Glutamatergic neuron (in vitro differentiated cells): ENCODE data around the gene METTL13. TPM values are rescaled to one million over a fixed set of nuclear protein-coding genes. Genes with fewer than 3 reads are reported as not detected.

Experiments used
- DNase-seq: peaks from one replicate; pipeline ENCODE4 v3.0.0; 2022
- H3K27ac Mint-ChIP-seq: one replicate; pipeline ENCODE4 v1.8.0; 2020; ENCODE audit warnings: mild to moderate bottlenecking, mixed read lengths, inconsistent platforms; ENCODE audit not compliant: unreplicated experiment
- H3K27me3 Mint-ChIP-seq: one replicate; pipeline ENCODE4 v1.8.0; 2020; ENCODE audit warnings: mild to moderate bottlenecking, moderate library complexity, mixed read lengths, inconsistent platforms; ENCODE audit not compliant: unreplicated experiment
- H3K36me3 Mint-ChIP-seq: one replicate; pipeline ENCODE4 v1.8.0; 2020; ENCODE audit warnings: mild to moderate bottlenecking, mixed read lengths, inconsistent platforms; ENCODE audit not compliant: unreplicated experiment
- H3K4me1 Mint-ChIP-seq: one replicate; pipeline ENCODE4 v1.8.0; 2020; ENCODE audit warnings: mild to moderate bottlenecking, low read depth, mixed read lengths, inconsistent platforms; ENCODE audit not compliant: unreplicated experiment
- H3K4me3 Mint-ChIP-seq: one replicate; pipeline ENCODE4 v1.8.0; 2020; ENCODE audit warnings: mild to moderate bottlenecking, mixed read lengths, inconsistent platforms; ENCODE audit not compliant: unreplicated experiment
- H3K9me3 Mint-ChIP-seq: one replicate; pipeline ENCODE4 v1.8.0; 2020; ENCODE audit warnings: mild to moderate bottlenecking, moderate library complexity, mixed read lengths, inconsistent platforms; ENCODE audit not compliant: unreplicated experiment
- total RNA-seq: library from RNA; stranded (reverse); fragmentation: NEBNext Ultra II Directional; extraction: Animal tissue kit (Norgen Biotek cat#: 25700); gene quantifications from one replicate; pipeline ENCODE4 v1.2.1, GENCODE V29; 2021; ENCODE audit not compliant: unreplicated experiment
- TF ChIP-seq, protein P1 (sequence below): fragments of 200-600 bp; sonication (generic); IDR thresholded peaks from one replicate; pipeline ENCODE4 v1.5.0; 2021; ENCODE audit not compliant: partially characterized antibody, unreplicated experiment

Gene METTL13
- total RNA-seq, 1 donor from 2014 or later = 21.4 TPM

DNA sequence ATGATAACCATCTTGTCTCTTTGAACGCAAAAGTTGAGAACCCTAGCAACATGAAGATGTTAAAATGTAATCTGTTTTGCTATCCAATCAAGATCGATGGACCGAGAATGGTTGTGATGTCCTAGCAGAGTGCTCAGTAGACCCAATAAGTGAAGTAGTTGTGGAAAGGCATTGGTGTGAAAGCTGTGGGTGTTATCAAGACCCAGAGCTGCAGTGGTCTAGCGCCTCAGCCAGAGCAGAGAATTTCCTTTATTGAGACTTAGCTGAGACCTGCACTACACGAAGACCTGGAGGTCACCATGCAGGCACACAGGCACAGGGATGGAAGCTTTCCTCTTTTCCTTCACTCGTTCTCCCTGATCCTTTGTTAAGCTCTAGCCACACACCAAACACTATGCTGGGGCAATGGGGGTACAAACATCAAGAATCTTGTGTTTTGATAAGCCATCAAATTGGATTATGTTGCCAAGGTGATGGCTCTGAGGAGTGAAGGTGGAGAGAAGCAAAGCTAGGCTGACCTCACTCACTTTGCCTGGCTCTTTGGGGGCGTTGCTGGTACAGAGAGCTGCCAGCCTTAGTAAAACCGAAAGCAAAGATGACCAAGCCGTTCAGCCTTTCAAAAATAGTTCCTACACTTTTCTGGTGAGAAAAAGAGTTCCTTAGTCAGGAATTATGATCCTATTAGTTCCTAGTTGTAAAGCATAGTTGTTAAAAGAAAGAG is 24.1 kb downstream of the METTL13 start:
- Mint-ChIP-seq H3K4me1 (no peaks in the 10 kb centered on the region), H3K36me3 (no peaks in the 10 kb centered on the region), H3K27ac (no peak overlapping the region), H3K9me3 (no peaks in the 10 kb centered on the region), H3K27me3 (no peaks in the 10 kb centered on the region), H3K4me3 (no peak overlapping the region)
- TF ChIP-seq, protein P1, sequence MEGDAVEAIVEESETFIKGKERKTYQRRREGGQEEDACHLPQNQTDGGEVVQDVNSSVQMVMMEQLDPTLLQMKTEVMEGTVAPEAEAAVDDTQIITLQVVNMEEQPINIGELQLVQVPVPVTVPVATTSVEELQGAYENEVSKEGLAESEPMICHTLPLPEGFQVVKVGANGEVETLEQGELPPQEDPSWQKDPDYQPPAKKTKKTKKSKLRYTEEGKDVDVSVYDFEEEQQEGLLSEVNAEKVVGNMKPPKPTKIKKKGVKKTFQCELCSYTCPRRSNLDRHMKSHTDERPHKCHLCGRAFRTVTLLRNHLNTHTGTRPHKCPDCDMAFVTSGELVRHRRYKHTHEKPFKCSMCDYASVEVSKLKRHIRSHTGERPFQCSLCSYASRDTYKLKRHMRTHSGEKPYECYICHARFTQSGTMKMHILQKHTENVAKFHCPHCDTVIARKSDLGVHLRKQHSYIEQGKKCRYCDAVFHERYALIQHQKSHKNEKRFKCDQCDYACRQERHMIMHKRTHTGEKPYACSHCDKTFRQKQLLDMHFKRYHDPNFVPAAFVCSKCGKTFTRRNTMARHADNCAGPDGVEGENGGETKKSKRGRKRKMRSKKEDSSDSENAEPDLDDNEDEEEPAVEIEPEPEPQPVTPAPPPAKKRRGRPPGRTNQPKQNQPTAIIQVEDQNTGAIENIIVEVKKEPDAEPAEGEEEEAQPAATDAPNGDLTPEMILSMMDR = no peak
- no peak for DNase-seq

DNA sequence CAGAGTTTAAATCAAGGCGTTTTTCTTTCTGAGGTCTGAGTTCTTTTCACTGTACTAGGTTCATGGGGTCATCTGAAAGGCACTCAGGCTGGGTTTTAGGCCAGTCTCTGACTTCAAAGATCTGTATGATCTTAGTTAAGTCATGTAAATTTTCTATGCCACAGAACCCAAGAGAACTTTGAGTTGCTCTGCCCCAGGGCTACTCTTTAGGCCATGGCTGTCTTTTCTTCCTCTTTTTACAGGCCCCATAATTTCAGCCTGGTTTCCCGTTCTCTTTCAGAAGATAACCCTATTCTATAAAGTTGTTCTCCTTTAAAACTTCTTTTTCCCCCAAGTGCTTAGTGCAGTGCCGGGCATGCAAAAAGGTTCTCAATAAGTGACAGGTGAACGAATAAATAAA is 26.1 kb downstream of the METTL13 start:
- no peaks in the 10 kb centered on the region for H3K4me1 Mint-ChIP-seq
- no peak overlapping the region for H3K4me3 Mint-ChIP-seq
- no peak overlapping the region for H3K27ac Mint-ChIP-seq
- H3K27me3 Mint-ChIP-seq = peaks cover 1% of the 10 kb centered on the region
- TF ChIP-seq, protein P1 = no peak
- H3K9me3 Mint-ChIP-seq = no peaks in the 10 kb centered on the region
- H3K36me3 Mint-ChIP-seq = no peaks in the 10 kb centered on the region
- DNase-seq = no peak

DNA sequence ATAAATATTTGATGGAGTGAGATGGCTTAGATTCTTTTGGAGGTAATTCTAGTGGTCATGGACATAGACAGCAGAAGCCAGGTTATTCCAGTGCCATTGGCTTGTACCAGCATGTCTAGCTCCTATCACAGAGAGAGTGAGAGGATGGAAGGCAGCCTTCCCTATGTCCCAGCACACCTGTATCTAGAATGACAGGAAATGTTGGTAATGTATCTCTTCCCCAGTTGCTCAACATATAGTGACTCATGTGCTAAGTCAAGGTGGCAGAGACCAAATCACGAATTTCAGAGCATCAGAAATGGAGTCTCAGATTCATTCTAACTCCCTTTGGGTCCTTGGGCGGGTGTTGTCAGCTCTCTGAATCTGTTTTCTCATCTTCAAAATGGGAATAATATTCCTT is 28.4 kb downstream of the METTL13 start:
- no peaks in the 10 kb centered on the region for H3K9me3 Mint-ChIP-seq
- H3K27me3 Mint-ChIP-seq = peaks cover 1% of the 10 kb centered on the region
- no peak overlapping the region for H3K4me3 Mint-ChIP-seq
- H3K27ac Mint-ChIP-seq = no peak overlapping the region
- no peaks in the 10 kb centered on the region for H3K4me1 Mint-ChIP-seq
- TF ChIP-seq, protein P1 = no peak
- DNase-seq = no peak
- H3K36me3 Mint-ChIP-seq = no peaks in the 10 kb centered on the region

DNA sequence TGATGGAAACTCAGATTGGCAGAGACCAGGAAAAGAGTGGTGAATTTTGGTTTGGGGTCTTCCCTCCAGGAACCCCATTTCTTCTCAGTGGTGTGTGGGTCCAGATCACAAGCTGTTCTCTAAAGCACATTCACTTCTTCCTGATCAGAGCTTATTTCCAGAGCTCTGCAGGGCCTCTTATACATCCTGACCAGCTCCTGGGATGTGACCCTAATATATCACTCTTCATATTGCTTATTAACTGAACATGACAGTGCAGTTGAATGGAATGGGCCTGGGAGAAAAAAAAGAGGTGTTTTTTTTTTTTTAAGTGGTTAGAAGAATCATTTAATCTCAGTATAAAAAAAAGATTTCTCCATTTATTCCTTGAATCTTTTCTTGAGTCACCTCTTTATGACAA is 30.2 kb downstream of the METTL13 start:
- DNase-seq = no peak
- Mint-ChIP-seq H3K4me3 (no peak overlapping the region), H3K27me3 (peaks cover 1% of the 10 kb centered on the region), H3K36me3 (no peaks in the 10 kb centered on the region), H3K4me1 (no peaks in the 10 kb centered on the region), H3K9me3 (no peaks in the 10 kb centered on the region), H3K27ac (no peak overlapping the region)
- TF ChIP-seq, protein P1 = no peak

DNA sequence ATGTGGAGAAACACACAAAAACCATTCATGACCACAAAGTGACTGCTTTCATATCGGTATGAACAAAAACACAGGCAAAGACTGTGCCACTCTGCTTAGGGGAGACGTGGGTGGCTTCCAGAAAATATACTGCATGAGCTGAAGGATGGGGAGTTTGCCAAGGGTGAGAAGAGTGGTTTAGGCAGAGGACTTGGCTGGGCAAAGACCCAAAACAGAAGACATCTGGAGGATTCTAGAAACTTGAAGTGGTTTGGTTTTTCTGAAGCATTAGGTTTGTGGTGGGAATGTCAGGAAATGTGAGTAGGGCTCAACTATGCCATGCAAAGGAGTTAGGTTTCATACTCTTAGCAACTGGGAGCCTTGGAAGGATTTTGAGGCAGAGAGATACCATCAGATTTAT is 33.2 kb downstream of the METTL13 start:
- no peaks in the 10 kb centered on the region for H3K4me1 Mint-ChIP-seq

More for the DNA sequence above, 33.2 kb downstream of the METTL13 start:
- Mint-ChIP-seq H3K4me3 (no peak overlapping the region), H3K27me3 (peaks cover 1% of the 10 kb centered on the region), H3K9me3 (no peaks in the 10 kb centered on the region), H3K36me3 (no peaks in the 10 kb centered on the region), H3K27ac (no peak overlapping the region)
- TF ChIP-seq, protein P1 = no peak
- DNase-seq = no peak
